GM23338 (cell line): ENCODE measurements around the gene STAT6. TPM values are rescaled to one million over a fixed set of nuclear protein-coding genes. Genes with fewer than 3 reads are reported as not detected.

Source experiments
- ATAC-seq: fragments of 200-7000 bp; cut with Tn5 transposase; 3 replicates; pipeline ENCODE4 v1.9.1; 2020
- DNase-seq: peaks from one replicate; pipeline ENCODE4 v3.0.0-alpha.2; 2015; ENCODE audit warnings: low spot score
- H2AFZ ChIP-seq: fragments of 200-600 bp; sonication (generic); 2 replicates; pipeline ENCODE4 v1.8.0; 2016; ENCODE audit warnings: antibody characterized with exemption, mild to moderate bottlenecking, moderate library complexity
- H3F3A ChIP-seq: fragments of 200-600 bp; sonication (generic); replicated peaks from 2 replicates; pipeline ENCODE4 v1.8.0; 2017; ENCODE audit warnings: antibody characterized with exemption, mixed run types, low read depth
- H3K27ac ChIP-seq: fragments of 200-600 bp; sonication (generic); 2 replicates; pipeline ENCODE4 v1.6.1; 2016; ENCODE audit warnings: low read depth
- H3K27me3 ChIP-seq: fragments of 200-600 bp; sonication (generic); 2 replicates; pipeline ENCODE4 v1.8.0; 2016; ENCODE audit warnings: mild to moderate bottlenecking, mixed run types, moderate library complexity; ENCODE audit not compliant: insufficient read depth
- H3K36me3 ChIP-seq: fragments of 200-600 bp; sonication (generic); 2 replicates; pipeline ENCODE4 v1.8.0; 2016; ENCODE audit warnings: mild to moderate bottlenecking; ENCODE audit not compliant: insufficient read depth
- H3K4me1 ChIP-seq: fragments of 200-600 bp; sonication (generic); 2 replicates; pipeline ENCODE4 v1.8.0; 2016; ENCODE audit warnings: mild to moderate bottlenecking, moderate library complexity; ENCODE audit not compliant: insufficient read depth
- H3K4me2 ChIP-seq: fragments of 200-600 bp; sonication (generic); 2 replicates; pipeline ENCODE4 v1.7.1; 2017; ENCODE audit warnings: mixed run types
- H3K4me3 ChIP-seq: fragments of 200-600 bp; sonication (generic); 2 replicates; pipeline ENCODE4 v1.6.1; 2016; ENCODE audit warnings: mixed run types
- H3K79me2 ChIP-seq: fragments of 200-600 bp; sonication (generic); replicated peaks from 2 replicates; pipeline ENCODE4 v1.8.0; 2017; ENCODE audit warnings: mild to moderate bottlenecking; ENCODE audit not compliant: insufficient read depth
- H3K9me2 ChIP-seq: fragments of 200-600 bp; sonication (generic); 2 replicates; pipeline ENCODE4 v1.8.0; 2017; ENCODE audit not compliant: insufficient read depth
- H4K20me1 ChIP-seq: fragments of 200-600 bp; sonication (generic); replicated peaks from 2 replicates; pipeline ENCODE4 v1.8.0; 2017; ENCODE audit warnings: mild to moderate bottlenecking; ENCODE audit not compliant: insufficient read depth
- H3K27ac Mint-ChIP-seq: 2 replicates; pipeline ENCODE4 v1.8.0; 2020; ENCODE audit warnings: inconsistent platforms, mild to moderate bottlenecking, moderate library complexity, mixed read lengths
- H3K27me3 Mint-ChIP-seq: 3 replicates; pipeline ENCODE4 v1.8.0; 2022; ENCODE audit warnings: low read depth, mild to moderate bottlenecking, moderate library complexity, mixed read lengths, inconsistent platforms; ENCODE audit not compliant: insufficient read depth, poor library complexity
- H3K36me3 Mint-ChIP-seq: 3 replicates; pipeline ENCODE4 v1.8.0; 2021; ENCODE audit warnings: low read depth, mild to moderate bottlenecking, inconsistent platforms, moderate library complexity, mixed read lengths
- H3K4me1 Mint-ChIP-seq: 3 replicates; pipeline ENCODE4 v1.8.0; 2020; ENCODE audit warnings: mild to moderate bottlenecking, inconsistent platforms, mixed read lengths
- H3K4me3 Mint-ChIP-seq: 3 replicates; pipeline ENCODE4 v1.8.0; 2021; ENCODE audit warnings: moderate library complexity, mild to moderate bottlenecking, inconsistent platforms, mixed read lengths
- H3K9me3 Mint-ChIP-seq: 3 replicates; pipeline ENCODE4 v1.8.0; 2020; ENCODE audit warnings: moderate library complexity, mild to moderate bottlenecking, inconsistent platforms, mixed read lengths
- CREB1 ChIP-seq: fragments of 250-450 bp; sonication (Bioruptor Pico); IDR thresholded peaks from 2 replicates; pipeline ENCODE4 v1.5.0; 2020; ENCODE audit warnings: low read depth, mild to moderate bottlenecking, moderate library complexity
- EZH2 ChIP-seq: fragments of 200-600 bp; sonication (generic); IDR thresholded peaks from one replicate; pipeline ENCODE4 v1.8.0; 2017; ENCODE audit warnings: antibody characterized with exemption, mild to moderate bottlenecking, low read depth; ENCODE audit not compliant: unreplicated experiment
- EZH2phosphoT487 ChIP-seq: fragments of 200-600 bp; sonication (generic); IDR thresholded peaks from one replicate; pipeline ENCODE4 v1.8.1; 2018; ENCODE audit warnings: antibody characterized with exemption; ENCODE audit not compliant: unreplicated experiment
- JUNB ChIP-seq: IDR thresholded peaks from one replicate; pipeline ENCODE4 v1.6.1; 2016; ENCODE audit warnings: antibody characterized with exemption; ENCODE audit not compliant: unreplicated experiment
- NANOG ChIP-seq: IDR thresholded peaks from 2 replicates; pipeline ENCODE4 v1.6.1; 2016; ENCODE audit warnings: antibody characterized with exemption, borderline replicate concordance
- STAT1 ChIP-seq: IDR thresholded peaks from one replicate; pipeline ENCODE4 v1.6.1; 2016; ENCODE audit warnings: antibody characterized with exemption; ENCODE audit not compliant: unreplicated experiment
- ZNF114 ChIP-seq: fragments of 250-450 bp; sonication (Bioruptor Pico); IDR thresholded peaks from 2 replicates; pipeline ENCODE4 v1.5.0; 2020; ENCODE audit warnings: mild to moderate bottlenecking, moderate library complexity
- ZNF331 ChIP-seq: fragments of 250-450 bp; sonication (Bioruptor Pico); IDR thresholded peaks from 2 replicates; pipeline ENCODE4 v1.5.0; 2020; ENCODE audit warnings: low read depth, mild to moderate bottlenecking, moderate library complexity
- polyA plus RNA-seq: library from polyadenylated mRNA; unstranded; fragments of >200 nt; fragmentation: Nextera tagmentation; extraction: Ambion mirVana; gene quantifications from 2 replicates; pipeline ENCODE4 v1.2.1, GENCODE V29; 2016
- total RNA-seq: library from RNA; depleted of rRNA; stranded (reverse); fragments of >200 nt; shearing (Covaris generic); gene quantifications from 2 replicates; pipeline ENCODE4 v1.2.3, GENCODE V29; 2014
- TF ChIP-seq, protein P1 (sequence below): fragments of 250-450 bp; sonication (Bioruptor Pico); IDR thresholded peaks from 2 replicates; pipeline ENCODE4 v1.5.0; 2020; ENCODE audit warnings: mild to moderate bottlenecking, moderate library complexity
- TF ChIP-seq, protein P2 (sequence below): IDR thresholded peaks from one replicate; pipeline ENCODE4 v1.6.1; 2018; ENCODE audit warnings: antibody characterized with exemption; ENCODE audit not compliant: unreplicated experiment
- TF ChIP-seq, protein P3 (sequence below): IDR thresholded peaks from 2 replicates; pipeline ENCODE4 v1.6.1; 2016; ENCODE audit warnings: antibody characterized with exemption

The STAT6 gene
- total and polyA plus RNA-seq, 2 experiments from 2014 or later: 14.3 to 28.1 TPM

DNA sequence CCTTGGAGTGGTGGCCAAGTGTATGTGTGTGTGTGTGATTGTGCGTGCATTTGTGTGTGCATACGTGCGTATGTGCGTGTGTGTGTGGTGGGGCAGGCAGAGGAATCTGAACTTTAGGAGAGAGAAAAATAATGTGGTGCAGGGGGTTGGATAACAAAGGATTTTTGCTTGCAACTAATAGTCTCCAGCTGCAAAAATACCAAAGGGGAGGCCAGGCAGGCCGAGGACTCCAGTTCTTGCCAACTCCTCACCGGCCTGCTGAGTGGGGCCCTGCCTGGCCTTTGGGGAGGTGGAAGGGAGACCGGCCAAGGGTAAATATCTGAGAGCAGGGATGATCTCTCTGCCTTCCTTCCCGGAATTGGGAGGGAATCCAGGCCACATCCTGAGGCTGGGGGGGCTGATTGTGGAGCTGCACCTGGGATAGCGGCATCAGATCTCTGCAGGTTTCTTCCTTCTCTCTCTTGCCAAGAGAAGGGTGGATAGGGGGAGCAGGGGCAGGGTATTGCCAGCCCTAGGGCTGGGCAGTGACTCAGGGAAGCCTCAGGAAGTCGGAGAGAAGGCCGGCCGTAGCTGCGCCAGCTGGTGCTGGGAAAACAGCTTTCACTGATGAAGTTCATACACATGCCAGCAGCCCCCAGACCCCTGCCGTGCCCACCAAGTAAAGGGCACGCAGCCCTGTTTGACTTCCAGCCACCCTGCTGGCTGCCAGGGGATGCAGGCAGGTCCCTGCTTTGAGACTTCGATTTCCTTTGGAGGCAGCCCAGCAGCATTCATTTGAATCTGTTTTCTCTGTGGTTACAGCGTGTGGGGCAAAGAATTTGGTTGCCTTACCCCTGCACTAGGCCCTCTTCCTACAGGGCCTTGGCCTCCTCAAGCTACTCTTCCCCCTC is 40.8 kb upstream of the STAT6 start:
- Histone ChIP-seq H3K79me2 (no peaks in the 10 kb centered on the region), H3K27ac (0 out of 2 replicates have a peak overlapping the region, but pooled peaks have one; percentile 59), H3K36me3 (peaks cover 6% of the 10 kb centered on the region), H3K4me1 (no peaks in the 10 kb centered on the region), H3K9me2 (no peaks in the 10 kb centered on the region), H3F3A (0 out of 2 replicates have a peak, but pooled peaks cover 8% of the 10 kb centered on the region), H3K4me2 (no peak overlapping the region), H3K27me3 (no peaks in the 10 kb centered on the region), H2AFZ (no peak overlapping the region), H4K20me1 (peaks cover 12% of the 10 kb centered on the region), H3K4me3 (no peak overlapping the region)
- Mint-ChIP-seq H3K4me1 (peaks cover 39% of the 10 kb centered on the region), H3K36me3 (peaks cover 85% of the 10 kb centered on the region), H3K27me3 (peaks cover 16% of the 10 kb centered on the region), H3K27ac (peak overlapping the region; percentile 52), H3K9me3 (no peaks in the 10 kb centered on the region), H3K4me3 (no peak overlapping the region; the same call in 2 of the 3 replicates)
- TF ChIP-seq, protein P1, sequence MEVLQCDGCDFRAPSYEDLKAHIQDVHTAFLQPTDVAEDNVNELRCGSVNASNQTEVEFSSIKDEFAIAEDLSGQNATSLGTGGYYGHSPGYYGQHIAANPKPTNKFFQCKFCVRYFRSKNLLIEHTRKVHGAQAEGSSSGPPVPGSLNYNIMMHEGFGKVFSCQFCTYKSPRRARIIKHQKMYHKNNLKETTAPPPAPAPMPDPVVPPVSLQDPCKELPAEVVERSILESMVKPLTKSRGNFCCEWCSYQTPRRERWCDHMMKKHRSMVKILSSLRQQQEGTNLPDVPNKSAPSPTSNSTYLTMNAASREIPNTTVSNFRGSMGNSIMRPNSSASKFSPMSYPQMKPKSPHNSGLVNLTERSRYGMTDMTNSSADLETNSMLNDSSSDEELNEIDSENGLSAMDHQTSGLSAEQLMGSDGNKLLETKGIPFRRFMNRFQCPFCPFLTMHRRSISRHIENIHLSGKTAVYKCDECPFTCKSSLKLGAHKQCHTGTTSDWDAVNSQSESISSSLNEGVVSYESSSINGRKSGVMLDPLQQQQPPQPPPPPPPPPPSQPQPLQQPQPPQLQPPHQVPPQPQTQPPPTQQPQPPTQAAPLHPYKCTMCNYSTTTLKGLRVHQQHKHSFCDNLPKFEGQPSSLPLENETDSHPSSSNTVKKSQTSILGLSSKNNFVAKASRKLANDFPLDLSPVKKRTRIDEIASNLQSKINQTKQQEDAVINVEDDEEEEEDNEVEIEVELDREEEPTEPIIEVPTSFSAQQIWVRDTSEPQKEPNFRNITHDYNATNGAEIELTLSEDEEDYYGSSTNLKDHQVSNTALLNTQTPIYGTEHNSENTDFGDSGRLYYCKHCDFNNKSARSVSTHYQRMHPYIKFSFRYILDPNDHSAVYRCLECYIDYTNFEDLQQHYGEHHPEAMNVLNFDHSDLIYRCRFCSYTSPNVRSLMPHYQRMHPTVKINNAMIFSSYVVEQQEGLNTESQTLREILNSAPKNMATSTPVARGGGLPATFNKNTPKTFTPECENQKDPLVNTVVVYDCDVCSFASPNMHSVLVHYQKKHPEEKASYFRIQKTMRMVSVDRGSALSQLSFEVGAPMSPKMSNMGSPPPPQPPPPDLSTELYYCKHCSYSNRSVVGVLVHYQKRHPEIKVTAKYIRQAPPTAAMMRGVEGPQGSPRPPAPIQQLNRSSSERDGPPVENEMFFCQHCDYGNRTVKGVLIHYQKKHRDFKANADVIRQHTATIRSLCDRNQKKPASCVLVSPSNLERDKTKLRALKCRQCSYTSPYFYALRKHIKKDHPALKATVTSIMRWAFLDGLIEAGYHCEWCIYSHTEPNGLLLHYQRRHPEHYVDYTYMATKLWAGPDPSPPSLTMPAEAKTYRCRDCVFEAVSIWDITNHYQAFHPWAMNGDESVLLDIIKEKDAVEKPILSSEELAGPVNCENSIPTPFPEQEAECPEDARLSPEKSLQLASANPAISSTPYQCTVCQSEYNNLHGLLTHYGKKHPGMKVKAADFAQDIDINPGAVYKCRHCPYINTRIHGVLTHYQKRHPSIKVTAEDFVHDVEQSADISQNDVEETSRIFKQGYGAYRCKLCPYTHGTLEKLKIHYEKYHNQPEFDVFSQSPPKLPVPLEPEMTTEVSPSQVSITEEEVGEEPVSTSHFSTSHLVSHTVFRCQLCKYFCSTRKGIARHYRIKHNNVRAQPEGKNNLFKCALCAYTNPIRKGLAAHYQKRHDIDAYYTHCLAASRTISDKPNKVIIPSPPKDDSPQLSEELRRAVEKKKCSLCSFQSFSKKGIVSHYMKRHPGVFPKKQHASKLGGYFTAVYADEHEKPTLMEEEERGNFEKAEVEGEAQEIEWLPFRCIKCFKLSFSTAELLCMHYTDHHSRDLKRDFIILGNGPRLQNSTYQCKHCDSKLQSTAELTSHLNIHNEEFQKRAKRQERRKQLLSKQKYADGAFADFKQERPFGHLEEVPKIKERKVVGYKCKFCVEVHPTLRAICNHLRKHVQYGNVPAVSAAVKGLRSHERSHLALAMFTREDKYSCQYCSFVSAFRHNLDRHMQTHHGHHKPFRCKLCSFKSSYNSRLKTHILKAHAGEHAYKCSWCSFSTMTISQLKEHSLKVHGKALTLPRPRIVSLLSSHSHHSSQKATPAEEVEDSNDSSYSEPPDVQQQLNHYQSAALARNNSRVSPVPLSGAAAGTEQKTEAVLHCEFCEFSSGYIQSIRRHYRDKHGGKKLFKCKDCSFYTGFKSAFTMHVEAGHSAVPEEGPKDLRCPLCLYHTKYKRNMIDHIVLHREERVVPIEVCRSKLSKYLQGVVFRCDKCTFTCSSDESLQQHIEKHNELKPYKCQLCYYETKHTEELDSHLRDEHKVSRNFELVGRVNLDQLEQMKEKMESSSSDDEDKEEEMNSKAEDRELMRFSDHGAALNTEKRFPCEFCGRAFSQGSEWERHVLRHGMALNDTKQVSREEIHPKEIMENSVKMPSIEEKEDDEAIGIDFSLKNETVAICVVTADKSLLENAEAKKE: no peak
- TF ChIP-seq STAT1 (no peak), EZH2 (no peak), ZNF331 (CRISPR knock-in tag) (no peak), NANOG (no peak), EZH2phosphoT487 (no peak), JUNB (no peak), CREB1 (no peak), ZNF114 (CRISPR knock-in tag) (no peak)
- TF ChIP-seq, protein P2, sequence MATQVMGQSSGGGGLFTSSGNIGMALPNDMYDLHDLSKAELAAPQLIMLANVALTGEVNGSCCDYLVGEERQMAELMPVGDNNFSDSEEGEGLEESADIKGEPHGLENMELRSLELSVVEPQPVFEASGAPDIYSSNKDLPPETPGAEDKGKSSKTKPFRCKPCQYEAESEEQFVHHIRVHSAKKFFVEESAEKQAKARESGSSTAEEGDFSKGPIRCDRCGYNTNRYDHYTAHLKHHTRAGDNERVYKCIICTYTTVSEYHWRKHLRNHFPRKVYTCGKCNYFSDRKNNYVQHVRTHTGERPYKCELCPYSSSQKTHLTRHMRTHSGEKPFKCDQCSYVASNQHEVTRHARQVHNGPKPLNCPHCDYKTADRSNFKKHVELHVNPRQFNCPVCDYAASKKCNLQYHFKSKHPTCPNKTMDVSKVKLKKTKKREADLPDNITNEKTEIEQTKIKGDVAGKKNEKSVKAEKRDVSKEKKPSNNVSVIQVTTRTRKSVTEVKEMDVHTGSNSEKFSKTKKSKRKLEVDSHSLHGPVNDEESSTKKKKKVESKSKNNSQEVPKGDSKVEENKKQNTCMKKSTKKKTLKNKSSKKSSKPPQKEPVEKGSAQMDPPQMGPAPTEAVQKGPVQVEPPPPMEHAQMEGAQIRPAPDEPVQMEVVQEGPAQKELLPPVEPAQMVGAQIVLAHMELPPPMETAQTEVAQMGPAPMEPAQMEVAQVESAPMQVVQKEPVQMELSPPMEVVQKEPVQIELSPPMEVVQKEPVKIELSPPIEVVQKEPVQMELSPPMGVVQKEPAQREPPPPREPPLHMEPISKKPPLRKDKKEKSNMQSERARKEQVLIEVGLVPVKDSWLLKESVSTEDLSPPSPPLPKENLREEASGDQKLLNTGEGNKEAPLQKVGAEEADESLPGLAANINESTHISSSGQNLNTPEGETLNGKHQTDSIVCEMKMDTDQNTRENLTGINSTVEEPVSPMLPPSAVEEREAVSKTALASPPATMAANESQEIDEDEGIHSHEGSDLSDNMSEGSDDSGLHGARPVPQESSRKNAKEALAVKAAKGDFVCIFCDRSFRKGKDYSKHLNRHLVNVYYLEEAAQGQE: no peak
- TF ChIP-seq, protein P3, sequence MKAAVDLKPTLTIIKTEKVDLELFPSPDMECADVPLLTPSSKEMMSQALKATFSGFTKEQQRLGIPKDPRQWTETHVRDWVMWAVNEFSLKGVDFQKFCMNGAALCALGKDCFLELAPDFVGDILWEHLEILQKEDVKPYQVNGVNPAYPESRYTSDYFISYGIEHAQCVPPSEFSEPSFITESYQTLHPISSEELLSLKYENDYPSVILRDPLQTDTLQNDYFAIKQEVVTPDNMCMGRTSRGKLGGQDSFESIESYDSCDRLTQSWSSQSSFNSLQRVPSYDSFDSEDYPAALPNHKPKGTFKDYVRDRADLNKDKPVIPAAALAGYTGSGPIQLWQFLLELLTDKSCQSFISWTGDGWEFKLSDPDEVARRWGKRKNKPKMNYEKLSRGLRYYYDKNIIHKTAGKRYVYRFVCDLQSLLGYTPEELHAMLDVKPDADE: no peak
- DNase-seq (no peak), ATAC-seq (peak; percentile 8; the same call in 2 of the 3 replicates)
